ENCODE results near the gene FOXP1. TPM values are rescaled to one million over a fixed set of nuclear protein-coding genes. Genes with fewer than 3 reads are reported as not detected.

FOXP1 gene
- total and polyA plus RNA-seq, 4 donors, result 4.9 to 35.4 (median 32.0) TPM

DNA sequence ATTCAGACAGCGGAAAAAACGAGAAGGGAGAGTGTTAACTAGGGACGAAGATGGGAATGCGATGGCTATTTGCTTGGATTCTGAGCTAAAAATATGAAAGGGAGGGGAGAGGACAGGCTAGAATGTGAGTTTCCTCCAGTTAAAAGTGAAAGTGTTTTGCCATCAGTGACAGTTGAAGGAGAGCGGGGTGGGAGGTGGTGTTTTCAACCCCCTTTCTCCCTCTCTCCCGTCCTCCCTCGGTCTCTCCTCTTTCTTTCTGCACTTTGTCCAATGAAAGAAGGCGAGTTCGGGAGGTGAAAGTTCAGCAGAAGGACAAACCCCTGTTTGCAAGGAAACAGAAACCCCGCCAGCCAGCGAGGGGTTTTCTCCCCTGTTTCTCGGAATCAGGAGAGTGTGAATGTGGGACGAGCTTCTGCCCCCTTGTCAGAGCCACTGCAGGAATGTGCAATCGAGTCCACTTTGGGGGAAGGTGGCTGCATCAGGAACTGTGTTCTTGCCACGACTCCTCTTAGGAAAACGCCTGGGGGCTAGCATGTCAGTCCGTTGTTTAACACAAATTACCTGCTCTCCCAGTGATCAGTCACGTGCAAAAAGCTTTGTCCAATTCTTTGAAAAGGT, 975 bp upstream of the FOXP1 start:
- peak overlapping the region; percentile 70 to 96 (median 94) for H3K4me3 ChIP-seq (ENCODE audit: low read depth in 1 of 3, low read length in 3 of 3)
- TF ChIP-seq, protein P1, sequence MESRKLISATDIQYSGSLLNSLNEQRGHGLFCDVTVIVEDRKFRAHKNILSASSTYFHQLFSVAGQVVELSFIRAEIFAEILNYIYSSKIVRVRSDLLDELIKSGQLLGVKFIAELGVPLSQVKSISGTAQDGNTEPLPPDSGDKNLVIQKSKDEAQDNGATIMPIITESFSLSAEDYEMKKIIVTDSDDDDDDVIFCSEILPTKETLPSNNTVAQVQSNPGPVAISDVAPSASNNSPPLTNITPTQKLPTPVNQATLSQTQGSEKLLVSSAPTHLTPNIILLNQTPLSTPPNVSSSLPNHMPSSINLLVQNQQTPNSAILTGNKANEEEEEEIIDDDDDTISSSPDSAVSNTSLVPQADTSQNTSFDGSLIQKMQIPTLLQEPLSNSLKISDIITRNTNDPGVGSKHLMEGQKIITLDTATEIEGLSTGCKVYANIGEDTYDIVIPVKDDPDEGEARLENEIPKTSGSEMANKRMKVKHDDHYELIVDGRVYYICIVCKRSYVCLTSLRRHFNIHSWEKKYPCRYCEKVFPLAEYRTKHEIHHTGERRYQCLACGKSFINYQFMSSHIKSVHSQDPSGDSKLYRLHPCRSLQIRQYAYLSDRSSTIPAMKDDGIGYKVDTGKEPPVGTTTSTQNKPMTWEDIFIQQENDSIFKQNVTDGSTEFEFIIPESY (IDR thresholded peaks at IDR 0.05), result no peak
- peak; percentile 81 for TF ChIP-seq TAF1 (conservative IDR thresholded peaks at IDR 0.05)
- TF ChIP-seq HNF4G (IDR thresholded peaks at IDR 0.05), result peak; percentile 20
- TF ChIP-seq JUND (IDR thresholded peaks at IDR 0.05), result no peak
- no peak for TF ChIP-seq EGR1 (IDR thresholded peaks at IDR 0.05; ENCODE audit: low read depth in 2 of 2)
- peak; percentile 80 for TF ChIP-seq NR2F2 (IDR thresholded peaks at IDR 0.05)
- no peak for TF ChIP-seq FOXA1 (IDR thresholded peaks at IDR 0.05)
- TF ChIP-seq, protein P2, sequence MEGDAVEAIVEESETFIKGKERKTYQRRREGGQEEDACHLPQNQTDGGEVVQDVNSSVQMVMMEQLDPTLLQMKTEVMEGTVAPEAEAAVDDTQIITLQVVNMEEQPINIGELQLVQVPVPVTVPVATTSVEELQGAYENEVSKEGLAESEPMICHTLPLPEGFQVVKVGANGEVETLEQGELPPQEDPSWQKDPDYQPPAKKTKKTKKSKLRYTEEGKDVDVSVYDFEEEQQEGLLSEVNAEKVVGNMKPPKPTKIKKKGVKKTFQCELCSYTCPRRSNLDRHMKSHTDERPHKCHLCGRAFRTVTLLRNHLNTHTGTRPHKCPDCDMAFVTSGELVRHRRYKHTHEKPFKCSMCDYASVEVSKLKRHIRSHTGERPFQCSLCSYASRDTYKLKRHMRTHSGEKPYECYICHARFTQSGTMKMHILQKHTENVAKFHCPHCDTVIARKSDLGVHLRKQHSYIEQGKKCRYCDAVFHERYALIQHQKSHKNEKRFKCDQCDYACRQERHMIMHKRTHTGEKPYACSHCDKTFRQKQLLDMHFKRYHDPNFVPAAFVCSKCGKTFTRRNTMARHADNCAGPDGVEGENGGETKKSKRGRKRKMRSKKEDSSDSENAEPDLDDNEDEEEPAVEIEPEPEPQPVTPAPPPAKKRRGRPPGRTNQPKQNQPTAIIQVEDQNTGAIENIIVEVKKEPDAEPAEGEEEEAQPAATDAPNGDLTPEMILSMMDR (IDR thresholded peaks at IDR 0.05; ENCODE audit: low read depth, low read length, missing input control), result no peak
- TF ChIP-seq, protein P3, sequence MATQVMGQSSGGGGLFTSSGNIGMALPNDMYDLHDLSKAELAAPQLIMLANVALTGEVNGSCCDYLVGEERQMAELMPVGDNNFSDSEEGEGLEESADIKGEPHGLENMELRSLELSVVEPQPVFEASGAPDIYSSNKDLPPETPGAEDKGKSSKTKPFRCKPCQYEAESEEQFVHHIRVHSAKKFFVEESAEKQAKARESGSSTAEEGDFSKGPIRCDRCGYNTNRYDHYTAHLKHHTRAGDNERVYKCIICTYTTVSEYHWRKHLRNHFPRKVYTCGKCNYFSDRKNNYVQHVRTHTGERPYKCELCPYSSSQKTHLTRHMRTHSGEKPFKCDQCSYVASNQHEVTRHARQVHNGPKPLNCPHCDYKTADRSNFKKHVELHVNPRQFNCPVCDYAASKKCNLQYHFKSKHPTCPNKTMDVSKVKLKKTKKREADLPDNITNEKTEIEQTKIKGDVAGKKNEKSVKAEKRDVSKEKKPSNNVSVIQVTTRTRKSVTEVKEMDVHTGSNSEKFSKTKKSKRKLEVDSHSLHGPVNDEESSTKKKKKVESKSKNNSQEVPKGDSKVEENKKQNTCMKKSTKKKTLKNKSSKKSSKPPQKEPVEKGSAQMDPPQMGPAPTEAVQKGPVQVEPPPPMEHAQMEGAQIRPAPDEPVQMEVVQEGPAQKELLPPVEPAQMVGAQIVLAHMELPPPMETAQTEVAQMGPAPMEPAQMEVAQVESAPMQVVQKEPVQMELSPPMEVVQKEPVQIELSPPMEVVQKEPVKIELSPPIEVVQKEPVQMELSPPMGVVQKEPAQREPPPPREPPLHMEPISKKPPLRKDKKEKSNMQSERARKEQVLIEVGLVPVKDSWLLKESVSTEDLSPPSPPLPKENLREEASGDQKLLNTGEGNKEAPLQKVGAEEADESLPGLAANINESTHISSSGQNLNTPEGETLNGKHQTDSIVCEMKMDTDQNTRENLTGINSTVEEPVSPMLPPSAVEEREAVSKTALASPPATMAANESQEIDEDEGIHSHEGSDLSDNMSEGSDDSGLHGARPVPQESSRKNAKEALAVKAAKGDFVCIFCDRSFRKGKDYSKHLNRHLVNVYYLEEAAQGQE (IDR thresholded peaks at IDR 0.05), result no peak
- TF ChIP-seq RAD21 (IDR thresholded peaks at IDR 0.05), result peak in 1 of 2 donors; percentile 46
- TF ChIP-seq, protein P4, sequence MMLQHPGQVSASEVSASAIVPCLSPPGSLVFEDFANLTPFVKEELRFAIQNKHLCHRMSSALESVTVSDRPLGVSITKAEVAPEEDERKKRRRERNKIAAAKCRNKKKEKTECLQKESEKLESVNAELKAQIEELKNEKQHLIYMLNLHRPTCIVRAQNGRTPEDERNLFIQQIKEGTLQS (IDR thresholded peaks at IDR 0.05), result no peak
- TF ChIP-seq, protein P5, sequence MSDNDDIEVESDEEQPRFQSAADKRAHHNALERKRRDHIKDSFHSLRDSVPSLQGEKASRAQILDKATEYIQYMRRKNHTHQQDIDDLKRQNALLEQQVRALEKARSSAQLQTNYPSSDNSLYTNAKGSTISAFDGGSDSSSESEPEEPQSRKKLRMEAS (IDR thresholded peaks at IDR 0.05), result no peak
- TF ChIP-seq RXRA (IDR thresholded peaks at IDR 0.05), result peak; percentile 84 to 94
- TF ChIP-seq SP1 (IDR thresholded peaks at IDR 0.05), result peak; percentile 70
- TF ChIP-seq HNF4A (conservative IDR thresholded peaks at IDR 0.05), result peak; percentile 40 to 61
- peak; percentile 22 for TF ChIP-seq YY1 (IDR thresholded peaks at IDR 0.05)
- TF ChIP-seq GABPA (IDR thresholded peaks at IDR 0.05 in 1 of 2, conservative IDR thresholded peaks at IDR 0.05 in 1 of 2), result no peak
- no peak for TF ChIP-seq FOXA2 (IDR thresholded peaks at IDR 0.05)
- no peaks in the 10 kb centered on the region for H3K9me3 ChIP-seq (ENCODE audit: control insufficient read depth in 4 of 4, low read length in 3 of 4)
- DNase-seq (ENCODE audit: low spot score), result peak; percentile 62
- peak overlapping the region; percentile 99 for H3K27ac ChIP-seq (ENCODE audit: low read depth in 1 of 2, low read length in 2 of 2)
- no peaks in the 10 kb centered on the region for H3K36me3 ChIP-seq (ENCODE audit: control insufficient read depth in 4 of 4, insufficient read depth in 3 of 4, low read depth in 1 of 4, low read length in 3 of 4)
- H3K4me1 ChIP-seq (ENCODE audit: control insufficient read depth in 4 of 4, insufficient read depth in 4 of 4, low read length in 3 of 4), result peaks cover 4 to 38% (median 15%) of the 10 kb centered on the region in 4 donors
- peak overlapping the region; percentile 93 to 97 for H3K9ac ChIP-seq (ENCODE audit: low read depth in 1 of 2, low read length in 2 of 2)
- 1% methylated on average over 18 of the region's 18 CpGs for WGBS
- no peaks in the 10 kb centered on the region for H3K27me3 ChIP-seq (ENCODE audit: control insufficient read depth in 4 of 4, insufficient read depth in 4 of 4, low read length in 3 of 4)
